Immature natural killer cell (primary cell): ENCODE results near the gene TBC1D22A. TPM values are rescaled to one million over a fixed set of nuclear protein-coding genes. Genes with fewer than 3 reads are reported as not detected.
"Not testable (repeated sequence)": the region's sequence is repeated elsewhere in the genome, so short reads cannot be mapped to it uniquely, and the experiment has no call there.

Experiments used
- DNase-seq, 3 donors: peaks; one replicate each; pipeline ENCODE4 v3.0.0; 2022; ENCODE audit warnings: mixed read lengths in 1 of 3
- H3K27ac Mint-ChIP-seq, 6 donors: one replicate each; pipeline ENCODE4 v1.8.0; 2020; ENCODE audit warnings: mixed read lengths in 6 of 6, mild to moderate bottlenecking in 5 of 6, inconsistent platforms in 4 of 6, moderate library complexity in 3 of 6
- H3K27me3 Mint-ChIP-seq, 3 donors: one replicate each; pipeline ENCODE4 v1.8.0; 2020 to 2021; ENCODE audit warnings: low read depth in 3 of 3, mild to moderate bottlenecking in 3 of 3, mixed read lengths in 3 of 3, moderate library complexity in 3 of 3, inconsistent platforms in 1 of 3
- H3K36me3 Mint-ChIP-seq, 3 donors: one replicate each; pipeline ENCODE4 v1.8.0; 2020; ENCODE audit warnings: mixed read lengths in 3 of 3, inconsistent platforms in 2 of 3, mild to moderate bottlenecking in 2 of 3
- H3K4me1 Mint-ChIP-seq, 2 donors: one replicate each; pipeline ENCODE4 v1.8.0; 2020; ENCODE audit warnings: inconsistent platforms in 2 of 2, mild to moderate bottlenecking in 2 of 2, mixed read lengths in 2 of 2, moderate library complexity in 1 of 2
- H3K4me3 Mint-ChIP-seq, 5 donors: one replicate each; pipeline ENCODE4 v1.8.0; 2020; ENCODE audit warnings: mild to moderate bottlenecking in 5 of 5, mixed read lengths in 5 of 5, inconsistent platforms in 3 of 5, moderate library complexity in 3 of 5
- H3K9me3 Mint-ChIP-seq, 6 donors: one replicate each; pipeline ENCODE4 v1.8.0; 2020; ENCODE audit warnings: mild to moderate bottlenecking in 6 of 6, mixed read lengths in 6 of 6, inconsistent platforms in 4 of 6, moderate library complexity in 3 of 6
- polyA plus RNA-seq, 3 donors: library from polyadenylated mRNA; unstranded; fragments of 300-500 nt; fragmentation: Illumina TruSeq; gene quantifications; one replicate each; pipeline ENCODE4 v1.2.3, GENCODE V29; 2021

The TBC1D22A gene
- polyA plus RNA-seq, 3 donors from 2014 or later = 20.6 to 28.0 (median 24.0) TPM

GRCh38 chr22:46812034-46812605 lies 49.7 kb downstream of the TBC1D22A start:
- peaks cover 38 to 62% of the 10 kb centered on the region in 2 donors for H3K4me1 Mint-ChIP-seq
- H3K27ac Mint-ChIP-seq = peak overlapping the region in 3 of 6 donors; percentile 14 to 64 (median 31)
- DNase-seq = no peak
- H3K36me3 Mint-ChIP-seq = peaks cover 4 to 13% (median 5%) of the 10 kb centered on the region in 3 donors
- no peak overlapping the region for H3K4me3 Mint-ChIP-seq
- H3K27me3 Mint-ChIP-seq = peaks cover 0 to 2% (median 0%) of the 10 kb centered on the region in 3 donors
- no peaks in the 10 kb centered on the region for H3K9me3 Mint-ChIP-seq

GRCh38 chr22:46812788-46813187 lies 50.3 kb downstream of the TBC1D22A start:
- peaks cover 4 to 11% (median 7%) of the 10 kb centered on the region in 3 donors for H3K36me3 Mint-ChIP-seq
- peaks cover 0 to 2% (median 0%) of the 10 kb centered on the region in 3 donors for H3K27me3 Mint-ChIP-seq
- no peak overlapping the region for H3K4me3 Mint-ChIP-seq
- H3K27ac Mint-ChIP-seq = peak overlapping the region in 2 of 6 donors; percentile 25 to 34
- peaks cover 38 to 62% of the 10 kb centered on the region in 2 donors for H3K4me1 Mint-ChIP-seq
- H3K9me3 Mint-ChIP-seq = no peaks in the 10 kb centered on the region
- no peak for DNase-seq

GRCh38 chr22:46813816-46814597 lies 51.6 kb downstream of the TBC1D22A start:
- Mint-ChIP-seq H3K27me3 (peaks cover 0 to 2% (median 0%) of the 10 kb centered on the region in 3 donors), H3K9me3 (no peaks in the 10 kb centered on the region), H3K4me1 (peaks cover 49 to 74% of the 10 kb centered on the region in 2 donors), H3K36me3 (peaks cover 4 to 9% (median 4%) of the 10 kb centered on the region in 3 donors), H3K27ac (peak overlapping the region in 1 of 6 donors; percentile 51), H3K4me3 (no peak overlapping the region)
- DNase-seq = no peak

GRCh38 chr22:46815132-46815531 lies 52.7 kb downstream of the TBC1D22A start:
- Mint-ChIP-seq H3K27ac (peak overlapping the region in 4 of 6 donors; percentile 1 to 59 (median 14)), H3K4me1 (peaks cover 56 to 85% of the 10 kb centered on the region in 2 donors), H3K9me3 (no peaks in the 10 kb centered on the region), H3K36me3 (peaks cover 3 to 4% (median 3%) of the 10 kb centered on the region in 3 donors), H3K27me3 (peaks cover 0 to 2% (median 0%) of the 10 kb centered on the region in 3 donors), H3K4me3 (no peak overlapping the region)
- no peak for DNase-seq

GRCh38 chr22:46815559-46815895 lies 53.1 kb downstream of the TBC1D22A start:
- peaks cover 4 to 7% (median 5%) of the 10 kb centered on the region in 3 donors for H3K36me3 Mint-ChIP-seq
- peak overlapping the region in 2 of 6 donors; percentile 1 to 59 for H3K27ac Mint-ChIP-seq
- H3K27me3 Mint-ChIP-seq = peaks cover 0 to 2% (median 0%) of the 10 kb centered on the region in 3 donors

GRCh38 chr22:46815896-46816731 lies 53.7 kb downstream of the TBC1D22A start:
- H3K27ac Mint-ChIP-seq = peak overlapping the region; percentile 2 to 59 (median 18)
- peaks cover 4 to 11% (median 8%) of the 10 kb centered on the region in 3 donors for H3K36me3 Mint-ChIP-seq
- no peak overlapping the region for H3K4me3 Mint-ChIP-seq
- H3K27me3 Mint-ChIP-seq = peaks cover 0 to 2% (median 0%) of the 10 kb centered on the region in 3 donors
- H3K4me1 Mint-ChIP-seq = peaks cover 57 to 89% of the 10 kb centered on the region in 2 donors
- no peaks in the 10 kb centered on the region for H3K9me3 Mint-ChIP-seq
- DNase-seq = no peak

More at GRCh38 chr22:46815559-46815895, 53.1 kb downstream of the TBC1D22A start:
- Mint-ChIP-seq H3K4me1 (peaks cover 57 to 89% of the 10 kb centered on the region in 2 donors), H3K9me3 (no peaks in the 10 kb centered on the region), H3K4me3 (peak overlapping the region in 1 of 5 donors; percentile 37)
- no peak for DNase-seq

- not testable (repeated sequence) for H3K27me3 Mint-ChIP-seq, DNase-seq, H3K9me3 Mint-ChIP-seq, H3K4me3 Mint-ChIP-seq
- peaks cover 4 to 11% (median 8%) of the 10 kb centered on the region in 3 donors for H3K36me3 Mint-ChIP-seq
- H3K4me1 Mint-ChIP-seq = peaks cover 55 to 89% of the 10 kb centered on the region in 2 donors
- peak overlapping the region in 1 of 6 donors; percentile 55 for H3K27ac Mint-ChIP-seq
Measured at GRCh38 chr22:46817390-46817789, 54.9 kb downstream of the TBC1D22A start.

GRCh38 chr22:46823248-46823647 lies 60.8 kb downstream of the TBC1D22A start:
- peaks cover 0 to 11% (median 6%) of the 10 kb centered on the region in 3 donors for H3K36me3 Mint-ChIP-seq
- H3K27ac Mint-ChIP-seq = no peak overlapping the region
- peaks cover 50 to 81% of the 10 kb centered on the region in 2 donors for H3K4me1 Mint-ChIP-seq
- H3K27me3 Mint-ChIP-seq = peaks cover 0 to 4% (median 2%) of the 10 kb centered on the region in 3 donors
- DNase-seq = no peak
- no peaks in the 10 kb centered on the region for H3K9me3 Mint-ChIP-seq
- no peak overlapping the region for H3K4me3 Mint-ChIP-seq

- no peak overlapping the region for H3K4me3 Mint-ChIP-seq
- H3K4me1 Mint-ChIP-seq = peaks cover 49 to 81% of the 10 kb centered on the region in 2 donors
- no peaks in the 10 kb centered on the region for H3K9me3 Mint-ChIP-seq
- DNase-seq = no peak
- H3K27ac Mint-ChIP-seq = no peak overlapping the region
- peaks cover 2 to 11% (median 6%) of the 10 kb centered on the region in 3 donors for H3K36me3 Mint-ChIP-seq
- peaks cover 0 to 4% (median 2%) of the 10 kb centered on the region in 3 donors for H3K27me3 Mint-ChIP-seq
Measured at GRCh38 chr22:46823654-46824053, 61.2 kb downstream of the TBC1D22A start.

GRCh38 chr22:46824344-46824909 lies 62.0 kb downstream of the TBC1D22A start:
- Mint-ChIP-seq H3K27ac (peak overlapping the region in 2 of 6 donors; percentile 37 to 53), H3K4me3 (no peak overlapping the region), H3K36me3 (peaks cover 3 to 11% (median 6%) of the 10 kb centered on the region in 3 donors), H3K27me3 (peaks cover 0 to 7% (median 2%) of the 10 kb centered on the region in 3 donors), H3K9me3 (no peaks in the 10 kb centered on the region), H3K4me1 (peaks cover 46 to 81% of the 10 kb centered on the region in 2 donors)
- no peak for DNase-seq

GRCh38 chr22:46824980-46825544 lies 62.6 kb downstream of the TBC1D22A start:
- DNase-seq = no peak
- peaks cover 0 to 7% (median 2%) of the 10 kb centered on the region in 3 donors for H3K27me3 Mint-ChIP-seq
- H3K4me1 Mint-ChIP-seq = peaks cover 46 to 81% of the 10 kb centered on the region in 2 donors
- H3K4me3 Mint-ChIP-seq = no peak overlapping the region
- H3K36me3 Mint-ChIP-seq = peaks cover 3 to 11% (median 6%) of the 10 kb centered on the region in 3 donors
- H3K27ac Mint-ChIP-seq = no peak overlapping the region
- no peaks in the 10 kb centered on the region for H3K9me3 Mint-ChIP-seq

GRCh38 chr22:46826438-46827135 lies 64.1 kb downstream of the TBC1D22A start:
- no peak overlapping the region for H3K4me3 Mint-ChIP-seq
- peaks cover 0 to 3% (median 3%) of the 10 kb centered on the region in 3 donors for H3K36me3 Mint-ChIP-seq
- H3K27me3 Mint-ChIP-seq = peaks cover 0 to 7% (median 4%) of the 10 kb centered on the region in 3 donors
- DNase-seq = no peak
- no peaks in the 10 kb centered on the region for H3K9me3 Mint-ChIP-seq
- H3K27ac Mint-ChIP-seq = peak overlapping the region in 1 of 6 donors; percentile 64
- peaks cover 51 to 76% of the 10 kb centered on the region in 2 donors for H3K4me1 Mint-ChIP-seq
